ACHN (cell line): Measurements from ENCODE around the gene PHLDB2.
A peak's percentile ranks its signal among the peaks of the same experiment; 100 is the strongest.

Experiments
- DNase-seq: peaks from one replicate; pipeline ENCODE4 v3.0.0-alpha.2; 2015
- in situ Hi-C: cut with HindIII; loops from 2 replicates; pipeline ENCODE4 v1.10.0; 2017; ENCODE audit warnings: low sequenced_read_pairs, low pct_ligation_motif_present, low pct_unique_long_range_greater_than_20kb

Gene PHLDB2

DNA sequence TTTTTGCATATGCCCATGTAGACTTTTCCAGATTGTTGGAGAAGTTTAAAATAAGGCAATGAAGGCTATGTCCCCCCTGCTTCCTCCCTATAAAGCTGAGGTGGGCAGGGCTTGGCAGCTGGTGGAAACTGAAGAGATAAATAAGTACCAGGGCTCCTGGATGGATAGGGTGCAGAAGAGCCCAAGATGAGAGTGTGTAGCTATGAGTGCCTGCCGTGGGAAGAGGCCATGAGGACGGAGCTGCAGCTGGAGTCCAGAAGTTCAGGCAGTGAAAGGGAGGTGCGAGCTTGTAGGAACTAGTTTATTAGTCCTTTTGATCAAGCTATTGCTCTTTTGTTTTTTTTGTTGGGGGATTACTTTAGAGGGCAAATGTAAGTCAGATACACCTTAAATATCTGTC, 52.4 kb downstream of the PHLDB2 start:
- in situ Hi-C loops = no loop called here
- DNase-seq = no peak

DNA sequence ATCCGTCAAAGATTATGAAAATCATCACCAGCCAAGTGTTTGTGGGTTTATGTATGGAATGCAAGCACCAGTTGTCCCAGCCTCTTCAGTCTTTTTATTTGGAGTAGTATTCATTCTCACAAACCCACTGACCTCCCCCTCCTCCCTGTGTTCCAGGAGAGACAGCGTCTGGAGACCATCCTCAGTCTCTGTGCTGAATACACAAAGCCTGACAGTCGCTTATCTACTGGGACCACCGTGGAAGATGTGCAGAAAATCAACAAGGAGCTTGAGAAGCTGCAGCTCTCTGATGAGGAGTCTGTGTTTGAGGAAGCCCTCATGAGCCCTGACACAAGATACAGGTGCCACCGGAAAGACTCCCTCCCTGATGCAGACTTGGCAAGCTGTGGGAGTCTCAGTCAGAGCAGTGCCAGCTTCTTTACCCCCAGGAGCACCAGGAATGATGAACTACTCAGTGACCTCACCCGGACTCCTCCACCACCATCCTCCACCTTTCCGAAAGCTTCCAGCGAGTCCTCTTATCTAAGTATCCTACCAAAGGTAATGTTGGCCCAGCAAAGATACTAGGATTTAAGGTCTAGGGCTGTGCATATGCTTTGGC, 54.2 kb downstream of the PHLDB2 start:
- DNase-seq = no peak
- in situ Hi-C loops = no loop called here

GRCh38 chr3:111915905-111916304, 56.8 kb downstream of the PHLDB2 start:
- DNase-seq = no peak
- in situ Hi-C loops = no loop called here

DNA sequence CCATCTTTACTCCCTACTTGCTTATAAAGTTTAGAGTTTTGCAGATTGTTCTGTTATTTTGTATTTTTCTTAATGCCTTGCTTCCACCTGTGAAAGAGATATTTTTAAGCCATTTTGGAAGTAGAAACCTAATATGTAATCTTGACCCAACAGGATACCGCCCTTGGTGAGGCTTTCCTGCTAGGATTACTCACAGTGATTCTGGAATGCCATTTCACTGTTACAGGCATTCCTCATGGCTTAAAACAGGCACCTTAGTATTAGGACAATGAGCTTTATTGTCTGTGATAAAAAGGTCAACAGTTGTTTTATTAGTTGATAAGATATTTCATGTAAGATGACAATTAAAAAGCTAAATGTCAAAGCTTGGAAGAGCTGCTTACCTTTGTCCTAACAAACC, 58.2 kb downstream of the PHLDB2 start:
- in situ Hi-C loops = no loop called here
- peak; percentile 67 for DNase-seq

DNA sequence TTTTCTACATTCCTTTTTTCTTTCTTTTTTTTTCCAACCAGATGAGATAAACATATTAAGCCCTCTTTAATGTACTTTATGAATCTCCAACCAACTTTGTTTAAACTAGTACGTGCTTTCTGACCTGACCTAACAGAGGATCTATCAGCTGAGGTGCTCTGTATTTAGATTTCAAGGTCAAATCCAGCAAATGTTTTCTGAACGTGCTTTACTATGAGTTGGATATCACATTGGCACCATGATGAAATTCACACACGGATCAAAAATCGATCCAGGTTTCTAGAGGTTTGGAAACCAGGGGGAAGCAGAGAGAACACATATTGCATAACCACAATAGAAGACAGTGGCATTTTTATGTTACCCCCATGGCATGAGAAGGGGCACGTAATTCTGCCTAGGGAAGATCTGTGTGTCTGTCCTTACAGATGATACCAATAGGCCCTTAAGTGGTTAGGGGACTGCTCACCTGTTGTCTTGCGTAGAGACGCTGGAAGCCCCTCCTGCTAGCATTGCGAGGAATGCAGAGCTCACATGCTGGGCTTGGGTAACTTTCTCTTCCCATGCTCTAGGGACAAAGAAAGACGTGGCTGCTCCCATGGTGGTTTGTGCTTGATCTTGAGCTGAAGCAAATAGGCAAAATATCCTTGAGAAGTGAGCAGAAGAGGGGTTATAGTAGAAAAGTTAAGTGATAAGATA, 60.5 kb downstream of the PHLDB2 start:
- no peak for DNase-seq
- in situ Hi-C loops = no loop called here

DNA sequence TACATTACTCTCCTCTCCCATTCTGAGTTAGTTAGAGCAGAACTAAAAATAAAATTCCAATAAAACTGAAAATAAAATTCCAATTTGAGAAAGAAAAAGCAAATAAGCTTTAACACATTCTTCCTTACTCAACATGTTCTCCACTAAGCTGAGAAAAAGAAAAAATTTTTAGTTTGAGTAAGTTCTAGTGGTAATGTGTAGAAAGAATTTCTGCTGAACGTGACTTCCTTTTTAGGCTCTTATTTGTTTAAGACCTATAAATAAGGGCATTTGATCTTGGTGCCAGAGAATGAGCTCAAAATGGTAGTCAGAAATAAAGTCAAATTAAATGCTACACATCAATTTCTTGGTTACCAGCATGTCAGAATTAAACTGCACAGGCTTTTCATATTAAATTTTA, 62.1 kb downstream of the PHLDB2 start:
- in situ Hi-C loops = no loop called here
- no peak for DNase-seq

GRCh38 chr3:111923095-111923771, 64.2 kb downstream of the PHLDB2 start:
- DNase-seq = no peak
- in situ Hi-C loops = no loop called here

DNA sequence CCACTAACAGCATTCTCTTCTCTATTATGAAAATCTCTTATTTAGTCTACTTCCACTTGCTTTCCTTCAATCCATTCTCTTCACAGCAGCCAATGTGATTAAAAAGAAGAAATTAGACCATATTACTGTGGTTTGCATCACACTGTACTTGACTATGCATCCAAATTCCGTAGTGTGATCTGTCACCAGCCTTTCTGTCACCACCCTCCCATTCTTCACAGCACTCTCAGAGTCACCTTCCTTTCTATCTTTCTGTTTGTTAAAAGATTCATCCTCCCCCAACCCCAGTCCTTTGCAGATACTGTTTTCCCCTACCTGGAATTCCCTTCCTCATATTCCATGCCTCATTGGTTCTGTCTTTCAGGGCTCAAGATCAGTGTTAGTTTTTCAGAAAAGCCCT, 64.7 kb downstream of the PHLDB2 start:
- in situ Hi-C loops = no loop called here
- DNase-seq = no peak

- in situ Hi-C loops = no loop called here
- no peak for DNase-seq
Observed at GRCh38 chr3:111924283-111924682, 65.2 kb downstream of the PHLDB2 start.

GRCh38 chr3:111926266-111926676, 67.2 kb downstream of the PHLDB2 start:
- in situ Hi-C loops = no loop called here
- no peak for DNase-seq

GRCh38 chr3:111928613-111929012, 69.5 kb downstream of the PHLDB2 start:
- in situ Hi-C loops = no loop called here
- DNase-seq = no peak

GRCh38 chr3:111929484-111929883, 70.4 kb downstream of the PHLDB2 start:
- in situ Hi-C loops = no loop called here
- no peak for DNase-seq

DNA sequence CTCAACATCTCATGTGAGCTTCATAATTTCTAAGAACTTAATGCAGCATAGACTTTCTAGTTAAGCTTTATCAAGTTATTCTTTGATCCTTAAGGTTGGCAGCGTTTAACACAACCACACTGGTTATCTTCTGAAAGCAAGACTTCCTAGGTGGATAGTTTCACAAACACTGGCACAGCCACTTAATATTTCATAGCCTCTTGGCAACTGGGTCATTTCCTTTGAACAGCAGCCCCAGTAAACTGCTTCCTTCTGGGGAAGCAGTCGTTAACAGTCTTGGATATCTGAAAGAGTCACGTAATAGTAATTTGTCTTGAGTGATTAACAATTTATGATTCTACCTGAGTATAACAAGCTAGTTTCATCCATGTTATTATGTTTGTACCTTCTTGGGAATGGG, 73.9 kb downstream of the PHLDB2 start:
- in situ Hi-C loops = no loop called here
- no peak for DNase-seq

DNA sequence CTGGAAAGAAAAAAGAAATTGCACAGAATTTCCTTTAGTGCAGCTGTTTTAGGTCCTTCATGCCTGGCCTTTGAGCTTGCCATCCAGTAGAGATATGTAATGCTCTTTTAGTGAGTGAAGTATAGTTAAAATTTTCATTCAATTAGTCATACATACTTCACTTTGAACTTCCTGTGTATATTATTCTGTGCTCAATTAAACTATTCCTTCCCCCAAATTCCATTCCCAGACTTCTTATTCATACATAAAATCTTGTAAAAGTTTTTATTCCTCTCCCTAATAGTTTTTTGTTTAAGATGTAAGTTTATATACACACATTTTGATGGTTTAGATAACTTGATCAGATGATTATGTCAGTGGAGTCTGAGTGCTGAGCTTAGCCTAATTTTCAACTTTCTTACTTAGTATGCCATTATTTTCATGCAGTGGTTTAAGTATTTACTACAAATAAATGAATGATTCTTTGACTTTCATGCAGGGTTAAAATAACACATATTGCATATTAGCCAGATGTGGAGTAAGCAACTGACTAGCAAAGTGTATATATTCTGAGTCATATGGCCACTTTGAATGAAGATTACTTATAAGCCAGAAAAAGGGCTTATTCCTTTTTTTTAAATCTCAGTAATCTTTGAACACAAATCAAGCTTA, 77.3 kb downstream of the PHLDB2 start:
- DNase-seq = peak; percentile 42
- in situ Hi-C loops = no loop called here

GRCh38 chr3:111936967-111937366, 77.9 kb downstream of the PHLDB2 start:
- no peak for DNase-seq
- in situ Hi-C loops = no loop called here

- in situ Hi-C loops = no loop called here
- DNase-seq = no peak
Observed at GRCh38 chr3:111937871-111938270, 78.8 kb downstream of the PHLDB2 start.

GRCh38 chr3:111939873-111940272, 80.8 kb downstream of the PHLDB2 start:
- in situ Hi-C loops = no loop called here
- no peak for DNase-seq

DNA sequence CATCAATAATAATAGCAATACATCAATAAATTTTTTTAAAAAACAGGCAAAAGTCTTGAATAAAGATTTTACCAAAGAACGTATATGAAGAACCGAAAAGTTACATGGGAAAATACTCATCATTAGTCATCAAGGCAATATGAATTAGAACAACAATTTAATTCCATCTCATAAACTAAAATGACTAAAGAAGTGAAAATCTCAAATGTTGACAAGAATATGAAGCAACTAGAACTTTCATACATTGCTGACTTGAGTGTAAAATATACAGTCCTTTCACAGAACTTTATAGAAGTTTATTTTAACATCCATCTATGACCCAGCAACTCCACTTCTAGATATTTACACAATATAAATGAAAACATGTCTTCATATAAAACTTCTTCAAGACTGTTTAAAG, 84.5 kb downstream of the PHLDB2 start:
- in situ Hi-C loops = no loop called here
- no peak for DNase-seq

DNA sequence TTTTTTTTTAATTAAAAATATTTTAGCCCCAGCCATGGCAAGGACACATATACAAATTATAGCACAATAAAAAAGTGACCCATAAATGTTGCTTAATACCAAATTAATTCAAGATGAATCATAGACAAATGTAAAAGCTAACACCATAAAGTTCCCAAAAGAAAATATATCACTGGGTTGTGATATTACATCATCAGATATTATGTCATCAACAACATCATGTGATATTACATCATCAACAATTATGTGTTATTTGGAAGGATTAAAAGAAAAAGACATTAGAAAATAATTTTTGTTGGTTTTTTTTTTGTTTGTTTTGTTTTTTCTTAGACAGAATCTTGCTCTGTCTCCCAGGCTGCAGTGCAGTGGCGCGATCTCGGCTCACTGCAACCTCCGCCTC, 85.3 kb downstream of the PHLDB2 start:
- no peak for DNase-seq
- in situ Hi-C loops = no loop called here

GRCh38 chr3:111947231-111947630, 88.2 kb downstream of the PHLDB2 start:
- DNase-seq = no peak
- in situ Hi-C loops = no loop called here
